Effector memory CD4-positive, alpha-beta T cell (primary cell): ENCODE measurements around the gene KNSTRN.
A peak's percentile ranks its signal among the peaks of the same experiment; 100 is the strongest.

Experiments
- DNase-seq, 3 donors: peaks; one replicate each; pipeline ENCODE4 v3.0.0-alpha.2; 2020
- H3K27ac ChIP-seq: 2 replicates; pipeline ENCODE4 v1.7.0; 2013; ENCODE audit warnings: mild to moderate bottlenecking, low read length, moderate library complexity; ENCODE audit not compliant: insufficient read depth, poor library complexity, severe bottlenecking
- H3K27me3 ChIP-seq: replicated peaks from 2 replicates; pipeline ENCODE4 v1.7.0; 2013; ENCODE audit warnings: mild to moderate bottlenecking, low read length; ENCODE audit not compliant: insufficient read depth, control insufficient read depth, poor library complexity, severe bottlenecking
- H3K36me3 ChIP-seq: 2 replicates; pipeline ENCODE4 v1.7.0; 2013; ENCODE audit warnings: mild to moderate bottlenecking, low read length, moderate library complexity; ENCODE audit not compliant: control insufficient read depth, insufficient read depth
- H3K4me1 ChIP-seq: 2 replicates; pipeline ENCODE4 v1.7.0; 2013; ENCODE audit warnings: low read length, mild to moderate bottlenecking; ENCODE audit not compliant: control insufficient read depth, insufficient read depth, poor library complexity, severe bottlenecking
- H3K4me3 ChIP-seq: 2 replicates; pipeline ENCODE4 v1.7.0; 2013; ENCODE audit warnings: low read length, low read depth, mild to moderate bottlenecking; ENCODE audit not compliant: insufficient read depth, poor library complexity, severe bottlenecking
- H3K9me3 ChIP-seq: 2 replicates; pipeline ENCODE4 v1.7.0; 2013; ENCODE audit warnings: mild to moderate bottlenecking, low read length, moderate library complexity; ENCODE audit not compliant: control insufficient read depth

KNSTRN gene

DNA sequence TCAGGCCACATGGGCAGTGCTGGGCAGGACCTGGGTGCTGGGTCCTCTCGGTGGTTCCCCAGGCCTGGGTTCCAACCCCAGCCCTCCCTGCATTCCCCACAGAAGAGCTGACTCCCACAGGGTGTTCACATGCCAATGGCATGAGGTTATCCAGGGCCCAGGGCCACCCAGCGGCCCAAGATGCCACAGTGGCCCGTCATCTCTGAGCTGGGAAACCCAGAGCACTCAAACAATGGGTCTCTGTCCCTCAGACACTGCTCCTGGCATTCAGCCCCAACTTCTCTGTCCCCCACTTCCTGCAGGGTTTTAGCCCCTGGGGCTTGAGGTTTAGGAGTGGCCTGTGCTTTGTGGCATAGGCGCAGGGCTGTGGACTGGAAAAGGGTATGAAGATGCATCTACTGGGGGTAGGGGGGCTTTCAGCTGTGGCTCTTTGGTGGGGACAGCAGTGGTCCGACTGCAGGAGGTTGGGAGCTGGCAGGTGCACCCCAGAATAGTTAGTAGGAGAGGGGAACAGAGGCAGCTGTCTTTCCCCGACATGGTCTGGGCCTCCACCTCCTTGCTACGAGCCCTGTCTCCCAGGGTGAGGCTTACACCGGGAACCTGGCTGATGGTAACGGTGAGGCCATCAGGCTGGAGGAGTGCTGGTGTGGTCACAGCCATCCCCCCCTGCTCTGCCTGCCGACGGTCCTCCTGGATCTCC lies 43.5 kb upstream of the KNSTRN start:
- no peak overlapping the region for H3K27ac ChIP-seq

GRCh38 chr15:40339621-40339945 lies 42.9 kb upstream of the KNSTRN start:
- Histone ChIP-seq H3K4me3 (no peak overlapping the region), H3K9me3 (no peaks in the 10 kb centered on the region), H3K27ac (no peak overlapping the region), H3K4me1 (peaks cover 5% of the 10 kb centered on the region), H3K36me3 (no peaks in the 10 kb centered on the region), H3K27me3 (no peaks in the 10 kb centered on the region)
- DNase-seq: no peak

More for the DNA sequence above, 43.5 kb upstream of the KNSTRN start:
- H3K27me3 ChIP-seq: no peaks in the 10 kb centered on the region
- H3K9me3 ChIP-seq: no peaks in the 10 kb centered on the region
- no peaks in the 10 kb centered on the region for H3K36me3 ChIP-seq
- H3K4me3 ChIP-seq: no peak overlapping the region
- no peak for DNase-seq
- H3K4me1 ChIP-seq: peaks cover 6% of the 10 kb centered on the region

GRCh38 chr15:40340038-40340739 lies 42.3 kb upstream of the KNSTRN start:
- H3K36me3 ChIP-seq: no peaks in the 10 kb centered on the region
- H3K27ac ChIP-seq: no peak overlapping the region
- no peak for DNase-seq
- no peaks in the 10 kb centered on the region for H3K27me3 ChIP-seq
- no peak overlapping the region for H3K4me3 ChIP-seq
- no peaks in the 10 kb centered on the region for H3K9me3 ChIP-seq
- peaks cover 5% of the 10 kb centered on the region for H3K4me1 ChIP-seq

- no peaks in the 10 kb centered on the region for H3K27me3 ChIP-seq
- H3K4me3 ChIP-seq: no peak within 1 kb of the TSS
- H3K27ac ChIP-seq: no peak within 1 kb of the TSS
- DNase-seq: no peak
- H3K4me1 ChIP-seq: peaks cover 5% of the 10 kb centered on the region
- H3K9me3 ChIP-seq: no peaks in the 10 kb centered on the region
- no peaks in the 10 kb centered on the region for H3K36me3 ChIP-seq
Observed at GRCh38 chr15:40340740-40341400, 41.7 kb upstream of the KNSTRN start, which contains the start of gene CCDC9B. TSS of gene CCDC9B (minus strand) at chr15:40340939. CDS start at chr15:40340819, 120 bp downstream.

DNA sequence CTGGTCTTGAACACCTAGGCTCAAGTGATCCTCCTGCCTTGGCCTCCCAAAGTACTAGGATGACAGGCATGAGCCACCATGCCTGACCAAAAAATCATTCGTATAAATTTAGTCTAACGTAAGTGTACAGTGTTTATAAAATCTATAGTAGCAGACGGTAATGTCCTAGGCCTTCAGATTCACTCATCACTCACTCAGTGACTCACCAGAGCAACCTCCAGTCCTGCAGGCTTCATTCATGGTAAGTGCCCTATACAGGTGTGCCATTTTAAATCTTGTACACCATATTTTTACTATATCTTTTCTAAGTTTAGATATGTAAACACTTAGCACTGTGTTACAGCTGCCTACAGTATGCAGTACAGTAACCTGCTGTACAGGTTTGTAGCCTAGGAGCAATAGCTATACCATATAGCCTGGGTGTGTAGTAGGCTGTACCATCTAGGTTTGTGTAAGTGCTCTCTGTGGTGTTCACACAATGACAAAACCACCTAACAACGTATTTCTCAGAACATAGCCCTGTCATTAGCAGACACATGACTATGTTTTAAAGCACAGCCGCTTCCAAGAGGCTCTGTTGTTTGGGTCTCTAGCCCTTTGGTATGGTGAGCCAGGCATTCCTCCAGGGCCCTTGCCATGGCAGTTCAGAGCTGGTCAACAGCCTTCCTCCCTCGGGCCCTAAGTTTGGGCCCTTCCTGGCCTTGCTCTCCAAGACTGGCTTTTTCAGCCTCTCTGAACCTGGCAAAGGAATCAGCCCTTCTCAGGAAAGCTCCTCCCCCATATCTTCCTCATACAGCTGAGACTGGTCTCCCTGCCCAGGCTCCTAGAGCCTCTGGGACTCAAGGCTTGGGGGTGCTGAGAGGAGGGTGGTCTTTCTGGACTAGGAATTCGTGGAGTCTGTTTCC lies 39.9 kb upstream of the KNSTRN start:
- no peak for DNase-seq
- Histone ChIP-seq H3K9me3 (no peaks in the 10 kb centered on the region), H3K36me3 (no peaks in the 10 kb centered on the region), H3K27ac (no peak overlapping the region), H3K4me3 (no peak overlapping the region), H3K4me1 (peaks cover 5% of the 10 kb centered on the region), H3K27me3 (no peaks in the 10 kb centered on the region)

DNA sequence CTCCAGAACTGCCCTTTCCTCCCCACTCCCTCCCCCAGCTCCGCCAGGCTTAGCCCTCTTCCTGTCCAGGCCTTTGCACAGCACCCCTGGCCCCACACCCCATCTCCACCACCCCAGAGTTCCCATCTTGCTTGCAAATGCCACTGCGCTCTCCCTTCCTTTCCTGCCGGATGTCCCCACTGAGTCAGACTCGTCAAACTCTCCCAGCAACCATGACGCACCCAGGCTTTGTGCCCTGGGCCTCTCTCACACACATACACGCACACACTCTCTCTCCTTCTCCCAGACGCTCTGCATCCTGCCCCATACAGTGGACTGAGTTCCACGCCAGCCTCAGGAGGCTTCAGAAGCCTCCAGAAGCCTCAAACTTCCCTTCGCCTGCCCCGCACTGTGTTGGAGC lies 39.0 kb upstream of the KNSTRN start:
- no peaks in the 10 kb centered on the region for H3K9me3 ChIP-seq
- H3K4me3 ChIP-seq: no peak overlapping the region
- H3K36me3 ChIP-seq: no peaks in the 10 kb centered on the region
- H3K27ac ChIP-seq: no peak overlapping the region
- DNase-seq: no peak
- no peaks in the 10 kb centered on the region for H3K4me1 ChIP-seq
- H3K27me3 ChIP-seq: no peaks in the 10 kb centered on the region

DNA sequence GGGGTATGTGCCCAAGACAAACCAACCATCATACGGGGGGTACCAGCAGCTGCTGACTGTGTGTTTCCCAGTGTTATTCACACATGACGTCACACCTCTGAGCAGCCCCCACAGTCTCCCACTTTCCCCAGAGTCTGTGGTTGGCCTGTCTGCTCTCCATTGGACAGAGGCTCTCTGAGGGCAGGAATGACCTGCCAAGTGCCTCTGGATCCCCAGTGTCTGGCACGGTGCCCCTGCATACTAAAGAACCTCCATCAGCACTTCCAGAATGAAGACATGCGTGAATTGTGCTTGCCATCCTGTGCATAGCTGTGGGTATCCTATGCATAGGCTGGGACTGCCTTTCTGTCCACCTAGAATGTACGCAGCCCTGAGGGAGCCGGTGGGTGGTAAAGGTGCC lies 38.3 kb upstream of the KNSTRN start:
- no peak overlapping the region for H3K4me3 ChIP-seq
- no peaks in the 10 kb centered on the region for H3K9me3 ChIP-seq
- no peak for DNase-seq
- no peaks in the 10 kb centered on the region for H3K4me1 ChIP-seq
- no peaks in the 10 kb centered on the region for H3K27me3 ChIP-seq
- H3K36me3 ChIP-seq: no peaks in the 10 kb centered on the region
- H3K27ac ChIP-seq: no peak overlapping the region

GRCh38 chr15:40344631-40345120 lies 37.8 kb upstream of the KNSTRN start:
- Histone ChIP-seq H3K27ac (no peak overlapping the region), H3K4me1 (no peaks in the 10 kb centered on the region), H3K36me3 (no peaks in the 10 kb centered on the region), H3K27me3 (no peaks in the 10 kb centered on the region), H3K4me3 (no peak overlapping the region), H3K9me3 (no peaks in the 10 kb centered on the region)
- DNase-seq: peak; percentile 32 to 56 (median 36)

- DNase-seq: no peak
- no peaks in the 10 kb centered on the region for H3K36me3 ChIP-seq
- H3K27ac ChIP-seq: no peak overlapping the region
- H3K27me3 ChIP-seq: no peaks in the 10 kb centered on the region
- H3K9me3 ChIP-seq: no peaks in the 10 kb centered on the region
- H3K4me1 ChIP-seq: no peaks in the 10 kb centered on the region
- no peak overlapping the region for H3K4me3 ChIP-seq
Observed at GRCh38 chr15:40345225-40345866, 37.2 kb upstream of the KNSTRN start.
